BE2C (cell line): ENCODE measurements around the gene MB21D2.

Experiments used
- DNase-seq: peaks from one replicate; pipeline ENCODE4 v3.0.0-alpha.2; 2020
- H3K27me3 ChIP-seq: fragments of 250-450 bp; sonication (Bioruptor Pico); 2 replicates; pipeline ENCODE4 v1.5.1; 2020; ENCODE audit warnings: mild to moderate bottlenecking
- H3K36me3 ChIP-seq: fragments of 250-450 bp; sonication (Bioruptor Pico); 2 replicates; pipeline ENCODE4 v1.5.1; 2020; ENCODE audit warnings: mild to moderate bottlenecking
- H3K4me1 ChIP-seq: fragments of 250-450 bp; sonication (Bioruptor Pico); 2 replicates; pipeline ENCODE4 v1.5.1; 2020
- H3K4me3 ChIP-seq: 2 replicates; pipeline ENCODE4 v1.5.1; 2011; ENCODE audit warnings: low read depth, low read length
- H3K9me3 ChIP-seq: fragments of 250-450 bp; sonication (Bioruptor Pico); 2 replicates; pipeline ENCODE4 v1.5.1; 2020
- TF ChIP-seq, protein P1 (sequence below): IDR thresholded peaks from 2 replicates; pipeline ENCODE4 v1.5.1; 2012; ENCODE audit warnings: mild to moderate bottlenecking, low read depth, low read length

The MB21D2 gene

DNA sequence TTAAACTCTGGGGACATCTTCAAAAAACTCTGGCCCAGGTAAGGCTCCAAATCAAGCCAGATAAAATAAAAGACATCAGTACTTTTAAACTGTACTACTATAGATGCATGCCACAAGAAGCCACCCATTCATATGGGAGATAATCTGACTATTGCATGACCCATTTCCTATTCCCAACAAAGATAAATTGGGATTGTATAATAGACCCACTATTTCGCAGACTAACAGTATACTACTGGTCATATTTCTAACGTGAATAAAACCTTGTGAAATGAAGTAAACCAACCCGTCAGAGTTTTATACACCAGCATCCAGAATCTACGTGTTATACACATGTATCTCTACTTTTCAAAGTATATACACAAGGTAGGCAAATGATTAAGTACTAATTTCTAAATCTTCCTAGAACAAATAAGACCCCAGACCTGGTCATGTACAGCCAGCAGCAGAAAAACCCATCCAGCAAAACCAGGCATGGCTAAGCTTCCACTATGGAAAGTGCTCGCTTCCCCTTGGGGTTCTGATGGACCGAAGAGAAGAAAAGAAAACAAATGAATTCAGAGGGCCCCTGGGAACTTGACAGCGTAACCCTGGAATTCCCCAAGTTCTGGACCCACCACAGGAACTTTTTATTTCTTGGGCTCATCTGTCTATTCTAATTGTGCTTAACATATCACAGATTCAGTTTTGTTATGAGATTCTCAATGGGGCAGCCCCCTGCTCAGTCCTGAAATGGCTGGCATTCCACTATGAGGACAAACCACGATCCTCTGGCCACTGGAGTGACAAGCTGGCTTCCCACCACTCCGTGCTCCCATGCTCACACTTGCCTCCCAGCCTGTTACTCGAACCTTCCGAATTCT lies 69.1 kb downstream of the MB21D2 start:
- no peaks in the 10 kb centered on the region for H3K9me3 ChIP-seq
- no peaks in the 10 kb centered on the region for H3K36me3 ChIP-seq
- no peak overlapping the region for H3K4me3 ChIP-seq
- H3K27me3 ChIP-seq: no peaks in the 10 kb centered on the region
- DNase-seq: no peak
- TF ChIP-seq, protein P1, sequence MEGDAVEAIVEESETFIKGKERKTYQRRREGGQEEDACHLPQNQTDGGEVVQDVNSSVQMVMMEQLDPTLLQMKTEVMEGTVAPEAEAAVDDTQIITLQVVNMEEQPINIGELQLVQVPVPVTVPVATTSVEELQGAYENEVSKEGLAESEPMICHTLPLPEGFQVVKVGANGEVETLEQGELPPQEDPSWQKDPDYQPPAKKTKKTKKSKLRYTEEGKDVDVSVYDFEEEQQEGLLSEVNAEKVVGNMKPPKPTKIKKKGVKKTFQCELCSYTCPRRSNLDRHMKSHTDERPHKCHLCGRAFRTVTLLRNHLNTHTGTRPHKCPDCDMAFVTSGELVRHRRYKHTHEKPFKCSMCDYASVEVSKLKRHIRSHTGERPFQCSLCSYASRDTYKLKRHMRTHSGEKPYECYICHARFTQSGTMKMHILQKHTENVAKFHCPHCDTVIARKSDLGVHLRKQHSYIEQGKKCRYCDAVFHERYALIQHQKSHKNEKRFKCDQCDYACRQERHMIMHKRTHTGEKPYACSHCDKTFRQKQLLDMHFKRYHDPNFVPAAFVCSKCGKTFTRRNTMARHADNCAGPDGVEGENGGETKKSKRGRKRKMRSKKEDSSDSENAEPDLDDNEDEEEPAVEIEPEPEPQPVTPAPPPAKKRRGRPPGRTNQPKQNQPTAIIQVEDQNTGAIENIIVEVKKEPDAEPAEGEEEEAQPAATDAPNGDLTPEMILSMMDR: no peak
- no peaks in the 10 kb centered on the region for H3K4me1 ChIP-seq

GRCh38 chr3:192847941-192848340 lies 69.7 kb downstream of the MB21D2 start:
- TF ChIP-seq, protein P1: no peak
- DNase-seq: no peak
- no peaks in the 10 kb centered on the region for H3K36me3 ChIP-seq
- no peaks in the 10 kb centered on the region for H3K27me3 ChIP-seq
- no peaks in the 10 kb centered on the region for H3K4me1 ChIP-seq
- H3K4me3 ChIP-seq: no peak overlapping the region
- H3K9me3 ChIP-seq: no peaks in the 10 kb centered on the region

DNA sequence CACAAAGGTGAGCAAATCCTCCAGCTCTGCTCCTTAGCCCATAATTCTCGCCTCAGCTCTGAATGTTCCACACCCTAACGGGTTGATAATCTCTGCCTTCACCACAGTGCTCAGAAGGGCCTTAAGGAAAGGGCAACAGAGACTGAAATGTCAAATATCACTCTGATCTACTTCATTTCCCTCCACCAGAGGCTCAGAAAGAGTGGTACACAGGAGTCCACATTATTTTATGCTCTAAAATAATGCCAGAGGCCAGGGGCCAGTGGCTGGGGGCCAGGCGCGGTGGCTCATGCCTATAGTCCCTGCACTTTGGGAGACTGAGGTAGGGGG lies 72.2 kb downstream of the MB21D2 start:
- Histone ChIP-seq H3K27me3 (no peaks in the 10 kb centered on the region), H3K9me3 (no peaks in the 10 kb centered on the region), H3K36me3 (no peaks in the 10 kb centered on the region), H3K4me1 (no peaks in the 10 kb centered on the region), H3K4me3 (no peak overlapping the region)
- TF ChIP-seq, protein P1: no peak
- no peak for DNase-seq

DNA sequence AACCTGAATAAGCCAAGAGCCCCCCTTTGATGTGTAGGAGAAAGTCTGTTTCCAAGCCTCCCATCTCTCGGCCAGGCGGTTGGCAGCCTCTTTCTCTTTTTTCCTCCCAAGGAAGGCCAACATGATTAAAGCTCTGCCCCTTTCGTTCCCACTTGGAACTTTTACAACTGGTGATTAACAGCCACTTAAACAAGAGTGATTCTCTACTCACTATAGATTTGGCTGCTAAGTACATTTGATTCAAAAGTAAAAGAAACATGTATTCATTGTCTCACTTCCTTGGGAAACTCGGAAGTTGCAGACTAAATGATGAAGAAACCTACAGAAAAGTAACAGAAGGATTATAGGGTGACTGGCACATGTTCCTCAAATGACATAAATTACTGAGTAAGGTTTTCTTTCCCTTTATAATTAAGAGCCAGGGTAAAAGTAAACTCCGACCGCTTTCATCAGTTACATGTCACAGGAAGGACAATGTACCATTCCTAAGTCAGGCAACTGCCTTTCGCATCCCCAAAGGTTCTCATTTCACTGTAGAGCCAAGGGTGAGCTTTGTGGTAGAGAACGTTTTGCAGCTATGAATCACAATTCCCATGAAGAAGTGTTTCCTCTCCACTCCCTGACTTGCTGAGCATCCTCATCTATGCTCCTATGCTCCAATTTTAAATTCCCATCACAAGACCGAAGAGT lies 72.7 kb downstream of the MB21D2 start:
- Histone ChIP-seq H3K9me3 (no peaks in the 10 kb centered on the region), H3K4me1 (no peaks in the 10 kb centered on the region), H3K27me3 (no peaks in the 10 kb centered on the region), H3K36me3 (no peaks in the 10 kb centered on the region), H3K4me3 (no peak overlapping the region)
- TF ChIP-seq, protein P1: no peak
- DNase-seq: no peak

GRCh38 chr3:192844486-192844765 lies 73.2 kb downstream of the MB21D2 start:
- DNase-seq: no peak
- Histone ChIP-seq H3K4me3 (no peak overlapping the region), H3K36me3 (no peaks in the 10 kb centered on the region), H3K27me3 (no peaks in the 10 kb centered on the region), H3K4me1 (no peaks in the 10 kb centered on the region), H3K9me3 (no peaks in the 10 kb centered on the region)
- TF ChIP-seq, protein P1: no peak
